ENCODE data around the gene KTI12.
"Not testable (repeated sequence)": the region's sequence is repeated elsewhere in the genome, so short reads cannot be mapped to it uniquely, and the experiment has no call there.

The KTI12 gene

GRCh38 chr1:52006081-52006553, 27.5 kb downstream of the KTI12 start:
- peak overlapping the region; percentile 20 for H3K27ac ChIP-seq (ENCODE audit: low read depth, low read length)
- peak; percentile 18 to 21 for DNase-seq
- not testable (repeated sequence) for H3K9me3 ChIP-seq (ENCODE audit: insufficient read depth, low read depth, low read length); H3K79me1 ChIP-seq (ENCODE audit: low read length); H3K36me3 ChIP-seq (ENCODE audit: control insufficient read depth in 1 of 2, insufficient read depth in 2 of 2, low read length in 2 of 2); H2BK12ac ChIP-seq (ENCODE audit: low read length); H2AFZ ChIP-seq (ENCODE audit: insufficient read depth, low read length, poor library complexity); H4K91ac ChIP-seq (ENCODE audit: low read depth, low read length); H3K4me1 ChIP-seq (ENCODE audit: control insufficient read depth in 1 of 2, insufficient read depth in 2 of 2, low read length in 2 of 2); H2BK120ac ChIP-seq (ENCODE audit: insufficient read depth, low read length, poor library complexity); H3K18ac ChIP-seq (ENCODE audit: low read length); H2AK5ac ChIP-seq (ENCODE audit: low read length); H4K8ac ChIP-seq (ENCODE audit: low read depth, low read length); H3K4me2 ChIP-seq (ENCODE audit: low read length); H3K27me3 ChIP-seq (ENCODE audit: insufficient read depth, low read length); H3K4ac ChIP-seq (ENCODE audit: low read depth, low read length); H4K12ac ChIP-seq (ENCODE audit: low read depth, low read length); H3K14ac ChIP-seq (ENCODE audit: low read length); H2BK5ac ChIP-seq (ENCODE audit: low read depth, low read length, poor library complexity); H3K79me2 ChIP-seq (ENCODE audit: control insufficient read depth, insufficient read depth, low read length, poor library complexity); H3K4me3 ChIP-seq (ENCODE audit: low read depth, low read length); H3K9ac ChIP-seq (ENCODE audit: low read length); H3K23ac ChIP-seq (ENCODE audit: low read length)
- WGBS (ENCODE audit: extremely low coverage, insufficient coverage, insufficient read length), result no CpG with 5 or more reads among the region's 5 CpGs

- peak; percentile 49 to 78 for DNase-seq
- H3K27ac ChIP-seq (ENCODE audit: low read depth, low read length), result peak overlapping the region; percentile 20
- H3K4me3 ChIP-seq (ENCODE audit: low read depth, low read length); H3K79me1 ChIP-seq (ENCODE audit: low read length); H2BK120ac ChIP-seq (ENCODE audit: insufficient read depth, low read length, poor library complexity); H3K18ac ChIP-seq (ENCODE audit: low read length); H2BK12ac ChIP-seq (ENCODE audit: low read length); H3K79me2 ChIP-seq (ENCODE audit: control insufficient read depth, insufficient read depth, low read length, poor library complexity); H3K9ac ChIP-seq (ENCODE audit: low read length); H3K27me3 ChIP-seq (ENCODE audit: insufficient read depth, low read length); H3K36me3 ChIP-seq (ENCODE audit: control insufficient read depth in 1 of 2, insufficient read depth in 2 of 2, low read length in 2 of 2); H3K14ac ChIP-seq (ENCODE audit: low read length); H3K9me3 ChIP-seq (ENCODE audit: insufficient read depth, low read depth, low read length); H4K91ac ChIP-seq (ENCODE audit: low read depth, low read length); H3K4me1 ChIP-seq (ENCODE audit: control insufficient read depth in 1 of 2, insufficient read depth in 2 of 2, low read length in 2 of 2); H2BK5ac ChIP-seq (ENCODE audit: low read depth, low read length, poor library complexity); H3K23ac ChIP-seq (ENCODE audit: low read length); H4K12ac ChIP-seq (ENCODE audit: low read depth, low read length); H2AFZ ChIP-seq (ENCODE audit: insufficient read depth, low read length, poor library complexity); H3K4ac ChIP-seq (ENCODE audit: low read depth, low read length); H2AK5ac ChIP-seq (ENCODE audit: low read length); H4K8ac ChIP-seq (ENCODE audit: low read depth, low read length); H3K4me2 ChIP-seq (ENCODE audit: low read length): not testable (repeated sequence)
- WGBS (ENCODE audit: extremely low coverage, insufficient coverage, insufficient read length), result no CpG with 5 or more reads among the region's 3 CpGs
Observed at GRCh38 chr1:52005548-52005947, 28.1 kb downstream of the KTI12 start.

GRCh38 chr1:52003877-52004276, 29.7 kb downstream of the KTI12 start:
- H3K4me1 ChIP-seq (ENCODE audit: control insufficient read depth in 1 of 2, insufficient read depth in 2 of 2, low read length in 2 of 2), result peaks cover 0 to 4% of the 10 kb centered on the region in 2 experiments
- H3K23ac ChIP-seq (ENCODE audit: low read length), result no peak overlapping the region
- H2BK12ac ChIP-seq (ENCODE audit: low read length), result no peak overlapping the region
- no peak overlapping the region for H3K4me2 ChIP-seq (ENCODE audit: low read length)
- no CpG with 5 or more reads among the region's 4 CpGs for whole genome bisulfite sequencing (ENCODE audit: extremely low coverage, insufficient coverage, insufficient read length)
- no peaks in the 10 kb centered on the region for H3K36me3 ChIP-seq (ENCODE audit: control insufficient read depth in 1 of 2, insufficient read depth in 2 of 2, low read length in 2 of 2)
- no peak overlapping the region for H2AFZ ChIP-seq (ENCODE audit: insufficient read depth, low read length, poor library complexity)
- no peak overlapping the region for H3K4me3 ChIP-seq (ENCODE audit: low read depth, low read length)
- no peak overlapping the region for H3K14ac ChIP-seq (ENCODE audit: low read length)
- H3K18ac ChIP-seq (ENCODE audit: low read length), result no peak overlapping the region
- H3K27ac ChIP-seq (ENCODE audit: low read depth, low read length), result no peak overlapping the region
- no peaks in the 10 kb centered on the region for H3K27me3 ChIP-seq (ENCODE audit: insufficient read depth, low read length)
- peaks cover 3% of the 10 kb centered on the region for H3K79me1 ChIP-seq (ENCODE audit: low read length)
- no peaks in the 10 kb centered on the region for H3K79me2 ChIP-seq (ENCODE audit: control insufficient read depth, insufficient read depth, low read length, poor library complexity)
- DNase-seq, result no peak
- H4K8ac ChIP-seq (ENCODE audit: low read depth, low read length), result no peak overlapping the region
- no peak overlapping the region for H2BK120ac ChIP-seq (ENCODE audit: insufficient read depth, low read length, poor library complexity)
- H3K4ac ChIP-seq (ENCODE audit: low read depth, low read length), result no peak overlapping the region
- no peak overlapping the region for H2BK5ac ChIP-seq (ENCODE audit: low read depth, low read length, poor library complexity)
- H2AK5ac ChIP-seq (ENCODE audit: low read length), result no peak overlapping the region
- H3K9me3 ChIP-seq (ENCODE audit: insufficient read depth, low read depth, low read length), result no peaks in the 10 kb centered on the region
- H4K91ac ChIP-seq (ENCODE audit: low read depth, low read length), result no peak overlapping the region
- no peak overlapping the region for H3K9ac ChIP-seq (ENCODE audit: low read length)
- H4K12ac ChIP-seq (ENCODE audit: low read depth, low read length), result no peak overlapping the region

GRCh38 chr1:52002038-52002917, 31.3 kb downstream of the KTI12 start:
- H2BK12ac ChIP-seq (ENCODE audit: low read length), result no peak overlapping the region
- no peak overlapping the region for H2AFZ ChIP-seq (ENCODE audit: insufficient read depth, low read length, poor library complexity)
- H3K9me3 ChIP-seq (ENCODE audit: insufficient read depth, low read depth, low read length), result no peaks in the 10 kb centered on the region
- no peak overlapping the region for H3K4me3 ChIP-seq (ENCODE audit: low read depth, low read length)
- no CpG with 5 or more reads among the region's 9 CpGs for WGBS (ENCODE audit: extremely low coverage, insufficient coverage, insufficient read length)
- no peak overlapping the region for H4K91ac ChIP-seq (ENCODE audit: low read depth, low read length)
- H3K4me2 ChIP-seq (ENCODE audit: low read length), result no peak overlapping the region
- H4K8ac ChIP-seq (ENCODE audit: low read depth, low read length), result no peak overlapping the region
- no peak overlapping the region for H4K12ac ChIP-seq (ENCODE audit: low read depth, low read length)
- H3K14ac ChIP-seq (ENCODE audit: low read length), result no peak overlapping the region
- peaks cover 0 to 4% of the 10 kb centered on the region in 2 experiments for H3K4me1 ChIP-seq (ENCODE audit: control insufficient read depth in 1 of 2, insufficient read depth in 2 of 2, low read length in 2 of 2)
- H3K9ac ChIP-seq (ENCODE audit: low read length), result no peak overlapping the region
- H3K79me2 ChIP-seq (ENCODE audit: control insufficient read depth, insufficient read depth, low read length, poor library complexity), result no peaks in the 10 kb centered on the region
- no peak overlapping the region for H2AK5ac ChIP-seq (ENCODE audit: low read length)
- H3K23ac ChIP-seq (ENCODE audit: low read length), result no peak overlapping the region
- H3K27ac ChIP-seq (ENCODE audit: low read depth, low read length), result no peak overlapping the region
- peak; percentile 83 to 99 for DNase-seq
- H3K4ac ChIP-seq (ENCODE audit: low read depth, low read length), result no peak overlapping the region
- no peak overlapping the region for H2BK5ac ChIP-seq (ENCODE audit: low read depth, low read length, poor library complexity)
- no peak overlapping the region for H2BK120ac ChIP-seq (ENCODE audit: insufficient read depth, low read length, poor library complexity)
- H3K18ac ChIP-seq (ENCODE audit: low read length), result no peak overlapping the region
- no peaks in the 10 kb centered on the region for H3K36me3 ChIP-seq (ENCODE audit: control insufficient read depth in 1 of 2, insufficient read depth in 2 of 2, low read length in 2 of 2)
- no peaks in the 10 kb centered on the region for H3K27me3 ChIP-seq (ENCODE audit: insufficient read depth, low read length)
- peaks cover 3% of the 10 kb centered on the region for H3K79me1 ChIP-seq (ENCODE audit: low read length)
